ENCODE results near the gene MFN1.
A peak's percentile ranks its signal among the peaks of the same experiment; 100 is the strongest.

Gene MFN1

GRCh38 chr3:179410331-179410730 lies 62.8 kb downstream of the MFN1 start:
- peak; percentile 18 for DNase-seq (ENCODE audit: low read depth)
- H3K4me3 ChIP-seq (ENCODE audit: low read depth, low read length), result no peak overlapping the region
- TF ChIP-seq POLR2A (IDR thresholded peaks at IDR 0.05; ENCODE audit: extremely low read depth, insufficient read length) (no peak), MAX (IDR thresholded peaks at IDR 0.05; ENCODE audit: low read depth, low read length) (no peak), MYC (IDR thresholded peaks at IDR 0.05; ENCODE audit: low read depth, low read length) (no peak), CTCF (IDR thresholded peaks at IDR 0.05; ENCODE audit: low read depth, low read length) (no peak)

GRCh38 chr3:179410999-179411398 lies 63.5 kb downstream of the MFN1 start:
- no peak for DNase-seq (ENCODE audit: low read depth)
- H3K4me3 ChIP-seq (ENCODE audit: low read depth, low read length), result no peak overlapping the region
- no peak for TF ChIP-seq POLR2A (IDR thresholded peaks at IDR 0.05; ENCODE audit: extremely low read depth, insufficient read length)
- TF ChIP-seq MYC (IDR thresholded peaks at IDR 0.05; ENCODE audit: low read depth, low read length), result no peak

GRCh38 chr3:179414804-179415203 lies 67.3 kb downstream of the MFN1 start:
- H3K4me3 ChIP-seq (ENCODE audit: low read depth, low read length), result no peak overlapping the region
- DNase-seq (ENCODE audit: low read depth), result no peak
- TF ChIP-seq MYC (IDR thresholded peaks at IDR 0.05; ENCODE audit: low read depth, low read length), result no peak
- no peak for TF ChIP-seq CTCF (IDR thresholded peaks at IDR 0.05; ENCODE audit: low read depth, low read length)

GRCh38 chr3:179415377-179415776 lies 67.9 kb downstream of the MFN1 start:
- TF ChIP-seq MYC (IDR thresholded peaks at IDR 0.05; ENCODE audit: low read depth, low read length) (no peak), POLR2A (IDR thresholded peaks at IDR 0.05; ENCODE audit: extremely low read depth, insufficient read length) (no peak), MAX (IDR thresholded peaks at IDR 0.05; ENCODE audit: low read depth, low read length) (no peak), CTCF (IDR thresholded peaks at IDR 0.05; ENCODE audit: low read depth, low read length) (no peak)
- DNase-seq (ENCODE audit: low read depth), result no peak
- no peak overlapping the region for H3K4me3 ChIP-seq (ENCODE audit: low read depth, low read length)

GRCh38 chr3:179416681-179417080 lies 69.2 kb downstream of the MFN1 start:
- no peak for TF ChIP-seq POLR2A (IDR thresholded peaks at IDR 0.05; ENCODE audit: extremely low read depth, insufficient read length)
- no peak for TF ChIP-seq MYC (IDR thresholded peaks at IDR 0.05; ENCODE audit: low read depth, low read length)
- no peak for TF ChIP-seq CTCF (IDR thresholded peaks at IDR 0.05; ENCODE audit: low read depth, low read length)
- TF ChIP-seq MAX (IDR thresholded peaks at IDR 0.05; ENCODE audit: low read depth, low read length), result no peak
- DNase-seq (ENCODE audit: low read depth), result no peak

GRCh38 chr3:179418610-179419009 lies 71.1 kb downstream of the MFN1 start:
- no peak for DNase-seq (ENCODE audit: low read depth)
- H3K4me3 ChIP-seq (ENCODE audit: low read depth, low read length), result no peak overlapping the region
- TF ChIP-seq CTCF (IDR thresholded peaks at IDR 0.05; ENCODE audit: low read depth, low read length) (no peak), MAX (IDR thresholded peaks at IDR 0.05; ENCODE audit: low read depth, low read length) (no peak), MYC (IDR thresholded peaks at IDR 0.05; ENCODE audit: low read depth, low read length) (no peak), POLR2A (IDR thresholded peaks at IDR 0.05; ENCODE audit: extremely low read depth, insufficient read length) (no peak)

More at GRCh38 chr3:179416681-179417080, 69.2 kb downstream of the MFN1 start:
- H3K4me3 ChIP-seq (ENCODE audit: low read depth, low read length), result no peak overlapping the region
